ENCODE data around the gene PTGR2. TPM values are rescaled to one million over a fixed set of nuclear protein-coding genes. Genes with fewer than 3 reads are reported as not detected.

Gene PTGR2
- polyA plus RNA-seq, 1 donor from 2014 or later = 7.2 TPM

DNA sequence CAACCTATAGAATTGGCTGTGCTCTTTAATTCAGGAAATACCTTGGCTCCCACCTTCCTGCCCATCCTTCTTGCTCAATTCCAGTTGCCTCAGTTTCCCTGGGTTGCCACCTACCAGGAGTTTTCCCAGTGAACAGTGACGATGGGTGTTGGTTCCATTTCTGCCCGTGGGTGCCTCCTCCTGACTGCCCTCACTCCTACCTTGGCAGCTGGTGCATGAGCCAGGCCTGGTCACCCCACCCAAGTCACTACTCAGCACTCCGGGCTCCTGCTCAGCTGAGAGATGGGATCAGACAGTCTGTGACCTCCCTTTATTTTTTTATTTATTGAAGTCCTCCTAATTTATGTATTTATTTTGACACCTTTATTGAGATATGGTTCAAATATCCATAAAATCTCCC is 31.0 kb upstream of the PTGR2 start:
- H3K27ac ChIP-seq (ENCODE audit: low read length) = no peak overlapping the region

DNA sequence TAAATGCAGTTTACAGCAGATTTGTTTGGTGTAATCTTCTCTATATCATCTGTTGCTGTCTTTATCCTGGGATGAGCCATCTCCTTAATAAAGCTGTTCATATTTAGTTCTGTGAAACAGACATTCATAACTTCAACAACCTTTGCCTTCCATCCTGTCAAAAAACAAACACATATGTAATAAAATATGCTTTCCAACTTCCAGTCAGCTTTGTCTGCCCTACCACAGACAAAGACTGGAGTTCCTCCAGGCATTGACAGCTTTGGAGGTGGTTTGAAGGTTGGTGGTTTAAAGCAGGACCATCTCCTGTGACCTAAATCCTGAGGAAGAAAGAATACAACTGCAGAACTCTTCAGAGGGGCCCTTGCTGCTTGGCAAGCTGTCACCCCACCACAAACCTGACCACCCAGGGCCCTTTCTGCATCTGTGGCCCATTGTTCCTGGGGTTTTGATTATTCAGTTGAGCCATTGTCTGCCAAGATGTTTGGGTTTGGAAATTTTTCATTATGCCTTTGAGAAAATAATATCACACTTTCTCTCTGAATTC is 28.2 kb upstream of the PTGR2 start:
- no peaks in the 10 kb centered on the region for H3K9me2 ChIP-seq (ENCODE audit: insufficient read depth, low read length)
- H3K36me3 ChIP-seq (ENCODE audit: insufficient read depth, low read length) = no peaks in the 10 kb centered on the region
- no peak overlapping the region for H3K4me3 ChIP-seq (ENCODE audit: low read length)
- H3F3A ChIP-seq (ENCODE audit: insufficient read depth, low read length, poor library complexity, severe bottlenecking) = no peaks in the 10 kb centered on the region
- TF ChIP-seq TAF1 (IDR thresholded peaks at IDR 0.05; ENCODE audit: low read depth) = no peak
- TF ChIP-seq, protein P1, sequence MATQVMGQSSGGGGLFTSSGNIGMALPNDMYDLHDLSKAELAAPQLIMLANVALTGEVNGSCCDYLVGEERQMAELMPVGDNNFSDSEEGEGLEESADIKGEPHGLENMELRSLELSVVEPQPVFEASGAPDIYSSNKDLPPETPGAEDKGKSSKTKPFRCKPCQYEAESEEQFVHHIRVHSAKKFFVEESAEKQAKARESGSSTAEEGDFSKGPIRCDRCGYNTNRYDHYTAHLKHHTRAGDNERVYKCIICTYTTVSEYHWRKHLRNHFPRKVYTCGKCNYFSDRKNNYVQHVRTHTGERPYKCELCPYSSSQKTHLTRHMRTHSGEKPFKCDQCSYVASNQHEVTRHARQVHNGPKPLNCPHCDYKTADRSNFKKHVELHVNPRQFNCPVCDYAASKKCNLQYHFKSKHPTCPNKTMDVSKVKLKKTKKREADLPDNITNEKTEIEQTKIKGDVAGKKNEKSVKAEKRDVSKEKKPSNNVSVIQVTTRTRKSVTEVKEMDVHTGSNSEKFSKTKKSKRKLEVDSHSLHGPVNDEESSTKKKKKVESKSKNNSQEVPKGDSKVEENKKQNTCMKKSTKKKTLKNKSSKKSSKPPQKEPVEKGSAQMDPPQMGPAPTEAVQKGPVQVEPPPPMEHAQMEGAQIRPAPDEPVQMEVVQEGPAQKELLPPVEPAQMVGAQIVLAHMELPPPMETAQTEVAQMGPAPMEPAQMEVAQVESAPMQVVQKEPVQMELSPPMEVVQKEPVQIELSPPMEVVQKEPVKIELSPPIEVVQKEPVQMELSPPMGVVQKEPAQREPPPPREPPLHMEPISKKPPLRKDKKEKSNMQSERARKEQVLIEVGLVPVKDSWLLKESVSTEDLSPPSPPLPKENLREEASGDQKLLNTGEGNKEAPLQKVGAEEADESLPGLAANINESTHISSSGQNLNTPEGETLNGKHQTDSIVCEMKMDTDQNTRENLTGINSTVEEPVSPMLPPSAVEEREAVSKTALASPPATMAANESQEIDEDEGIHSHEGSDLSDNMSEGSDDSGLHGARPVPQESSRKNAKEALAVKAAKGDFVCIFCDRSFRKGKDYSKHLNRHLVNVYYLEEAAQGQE (IDR thresholded peaks at IDR 0.05; ENCODE audit: borderline replicate concordance) = no peak
- no peak for TF ChIP-seq RAD21 (conservative IDR thresholded peaks at IDR 0.05)
- TF ChIP-seq POLR2AphosphoS5 (IDR thresholded peaks at IDR 0.05) = no peak
- TF ChIP-seq, protein P2, sequence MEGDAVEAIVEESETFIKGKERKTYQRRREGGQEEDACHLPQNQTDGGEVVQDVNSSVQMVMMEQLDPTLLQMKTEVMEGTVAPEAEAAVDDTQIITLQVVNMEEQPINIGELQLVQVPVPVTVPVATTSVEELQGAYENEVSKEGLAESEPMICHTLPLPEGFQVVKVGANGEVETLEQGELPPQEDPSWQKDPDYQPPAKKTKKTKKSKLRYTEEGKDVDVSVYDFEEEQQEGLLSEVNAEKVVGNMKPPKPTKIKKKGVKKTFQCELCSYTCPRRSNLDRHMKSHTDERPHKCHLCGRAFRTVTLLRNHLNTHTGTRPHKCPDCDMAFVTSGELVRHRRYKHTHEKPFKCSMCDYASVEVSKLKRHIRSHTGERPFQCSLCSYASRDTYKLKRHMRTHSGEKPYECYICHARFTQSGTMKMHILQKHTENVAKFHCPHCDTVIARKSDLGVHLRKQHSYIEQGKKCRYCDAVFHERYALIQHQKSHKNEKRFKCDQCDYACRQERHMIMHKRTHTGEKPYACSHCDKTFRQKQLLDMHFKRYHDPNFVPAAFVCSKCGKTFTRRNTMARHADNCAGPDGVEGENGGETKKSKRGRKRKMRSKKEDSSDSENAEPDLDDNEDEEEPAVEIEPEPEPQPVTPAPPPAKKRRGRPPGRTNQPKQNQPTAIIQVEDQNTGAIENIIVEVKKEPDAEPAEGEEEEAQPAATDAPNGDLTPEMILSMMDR (IDR thresholded peaks at IDR 0.05; ENCODE audit: poor library complexity, severe bottlenecking) = no peak
- no peak for TF ChIP-seq EZH2 (IDR thresholded peaks at IDR 0.05; ENCODE audit: borderline replicate concordance, insufficient read depth, low read length, poor library complexity, severe bottlenecking)
- no peak for TF ChIP-seq MXI1 (conservative IDR thresholded peaks at IDR 0.05; ENCODE audit: poor library complexity, severe bottlenecking)
- TF ChIP-seq SMC3 (conservative IDR thresholded peaks at IDR 0.05; ENCODE audit: poor library complexity) = no peak
- no peak for TF ChIP-seq EP300 (conservative IDR thresholded peaks at IDR 0.05; ENCODE audit: poor library complexity, severe bottlenecking)
- H3K27me3 ChIP-seq (ENCODE audit: insufficient read depth, low read depth, low read length) = no peaks in the 10 kb centered on the region
- H3K4me2 ChIP-seq (ENCODE audit: low read length) = no peak overlapping the region
- H3K9me3 ChIP-seq (ENCODE audit: low read length) = no peaks in the 10 kb centered on the region
- no peak overlapping the region for H3K9ac ChIP-seq (ENCODE audit: low read length)
- H2AFZ ChIP-seq (ENCODE audit: low read depth, low read length) = no peak overlapping the region
- H4K20me1 ChIP-seq (ENCODE audit: insufficient read depth) = no peaks in the 10 kb centered on the region
- no peak overlapping the region for H3K27ac ChIP-seq (ENCODE audit: low read length)
- no peaks in the 10 kb centered on the region for H3K79me2 ChIP-seq (replicated peaks; ENCODE audit: insufficient read depth, low read length)

More for the DNA sequence above, 31.0 kb upstream of the PTGR2 start:
- Histone ChIP-seq H2AFZ (ENCODE audit: low read depth, low read length) (no peak overlapping the region), H3K9me3 (ENCODE audit: low read length) (no peaks in the 10 kb centered on the region), H3K79me2 (replicated peaks; ENCODE audit: insufficient read depth, low read length) (no peaks in the 10 kb centered on the region), H3K36me3 (ENCODE audit: insufficient read depth, low read length) (no peaks in the 10 kb centered on the region), H3K27me3 (ENCODE audit: insufficient read depth, low read depth, low read length) (no peaks in the 10 kb centered on the region), H3K9me2 (ENCODE audit: insufficient read depth, low read length) (no peaks in the 10 kb centered on the region), H4K20me1 (ENCODE audit: insufficient read depth) (no peaks in the 10 kb centered on the region), H3F3A (ENCODE audit: insufficient read depth, low read length, poor library complexity, severe bottlenecking) (no peaks in the 10 kb centered on the region), H3K4me2 (ENCODE audit: low read length) (no peak overlapping the region), H3K4me3 (ENCODE audit: low read length) (no peak overlapping the region), H3K9ac (ENCODE audit: low read length) (no peak overlapping the region)
- TF ChIP-seq SMC3 (conservative IDR thresholded peaks at IDR 0.05; ENCODE audit: poor library complexity) = no peak
- TF ChIP-seq RAD21 (conservative IDR thresholded peaks at IDR 0.05) = no peak
- no peak for TF ChIP-seq MXI1 (conservative IDR thresholded peaks at IDR 0.05; ENCODE audit: poor library complexity, severe bottlenecking)
- TF ChIP-seq EP300 (conservative IDR thresholded peaks at IDR 0.05; ENCODE audit: poor library complexity, severe bottlenecking) = no peak
- TF ChIP-seq TAF1 (IDR thresholded peaks at IDR 0.05; ENCODE audit: low read depth) = no peak
- TF ChIP-seq, protein P1 (IDR thresholded peaks at IDR 0.05; ENCODE audit: borderline replicate concordance) = no peak
- TF ChIP-seq POLR2AphosphoS5 (IDR thresholded peaks at IDR 0.05) = no peak
- no peak for TF ChIP-seq EZH2 (IDR thresholded peaks at IDR 0.05; ENCODE audit: borderline replicate concordance, insufficient read depth, low read length, poor library complexity, severe bottlenecking)
- TF ChIP-seq, protein P2 (IDR thresholded peaks at IDR 0.05; ENCODE audit: poor library complexity, severe bottlenecking) = no peak

All from neural cell (in vitro differentiated cells).